ENCODE measurements around the gene RNASE3. TPM values are rescaled to one million over a fixed set of nuclear protein-coding genes. Genes with fewer than 3 reads are reported as not detected.
A peak's percentile ranks its signal among the peaks of the same experiment; 100 is the strongest.
"Not testable (repeated sequence)": the region's sequence is repeated elsewhere in the genome, so short reads cannot be mapped to it uniquely, and the experiment has no call there.

Gene RNASE3
- polyA plus RNA-seq, 1 experiment = not detected

DNA sequence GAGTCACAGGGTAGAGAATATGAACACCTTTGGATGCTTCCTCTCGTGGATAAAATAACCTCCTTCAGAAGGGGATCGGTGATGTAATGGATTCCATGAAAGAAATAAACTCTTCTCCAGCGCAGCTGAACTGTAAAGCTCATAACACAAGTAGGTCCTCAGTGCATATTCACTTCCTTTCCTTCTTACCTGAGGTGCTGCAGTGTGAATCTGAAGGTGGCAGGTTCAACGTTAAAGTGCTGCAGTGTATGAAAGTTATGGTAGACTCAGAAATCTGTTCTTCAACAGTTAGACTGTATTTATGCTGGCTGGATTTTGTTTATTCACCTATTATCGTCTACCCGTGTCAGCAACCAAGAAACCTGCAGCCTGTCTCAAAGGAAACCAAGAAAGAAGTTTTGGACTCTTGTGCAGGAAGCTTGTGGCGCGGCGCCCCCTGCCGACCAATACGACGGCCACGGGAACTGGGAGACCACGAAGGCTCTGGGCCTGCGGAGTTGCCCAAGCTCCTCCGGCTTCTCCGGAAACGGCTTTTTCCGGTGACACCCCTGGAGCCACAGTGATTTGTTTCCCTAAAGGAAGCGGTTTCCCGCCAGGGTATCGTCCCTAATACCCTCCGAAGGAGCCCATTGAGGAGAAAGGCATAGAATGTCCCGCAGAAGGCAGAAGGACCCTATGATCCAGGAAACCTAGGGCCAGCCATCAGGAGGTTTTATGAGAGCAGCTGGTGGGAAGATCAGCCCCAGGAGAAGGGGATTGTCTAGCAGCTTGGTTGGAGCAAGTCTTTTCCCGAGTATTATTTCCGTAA is 17.6 kb upstream of the RNASE3 start:
- no peak for DNase-seq (ENCODE audit: low read depth)
- H3K36me3 ChIP-seq (ENCODE audit: control insufficient read depth, insufficient read depth, low read length) = no peaks in the 10 kb centered on the region
- H3K4me3 ChIP-seq (ENCODE audit: low read depth, low read length) = no peak overlapping the region
- no peaks in the 10 kb centered on the region for H3K27me3 ChIP-seq (ENCODE audit: control insufficient read depth, insufficient read depth, low read length)
- CTCF ChIA-PET = interaction anchor here (0.6 to 2.8 kb wide), 11 partner anchors 15 to 231 kb away, joined by 3 to 19 read pairs (median 3); no protein-coding TSS in a partner anchor
- POLR2A ChIA-PET = no interaction called here
- TF ChIP-seq, protein P1, sequence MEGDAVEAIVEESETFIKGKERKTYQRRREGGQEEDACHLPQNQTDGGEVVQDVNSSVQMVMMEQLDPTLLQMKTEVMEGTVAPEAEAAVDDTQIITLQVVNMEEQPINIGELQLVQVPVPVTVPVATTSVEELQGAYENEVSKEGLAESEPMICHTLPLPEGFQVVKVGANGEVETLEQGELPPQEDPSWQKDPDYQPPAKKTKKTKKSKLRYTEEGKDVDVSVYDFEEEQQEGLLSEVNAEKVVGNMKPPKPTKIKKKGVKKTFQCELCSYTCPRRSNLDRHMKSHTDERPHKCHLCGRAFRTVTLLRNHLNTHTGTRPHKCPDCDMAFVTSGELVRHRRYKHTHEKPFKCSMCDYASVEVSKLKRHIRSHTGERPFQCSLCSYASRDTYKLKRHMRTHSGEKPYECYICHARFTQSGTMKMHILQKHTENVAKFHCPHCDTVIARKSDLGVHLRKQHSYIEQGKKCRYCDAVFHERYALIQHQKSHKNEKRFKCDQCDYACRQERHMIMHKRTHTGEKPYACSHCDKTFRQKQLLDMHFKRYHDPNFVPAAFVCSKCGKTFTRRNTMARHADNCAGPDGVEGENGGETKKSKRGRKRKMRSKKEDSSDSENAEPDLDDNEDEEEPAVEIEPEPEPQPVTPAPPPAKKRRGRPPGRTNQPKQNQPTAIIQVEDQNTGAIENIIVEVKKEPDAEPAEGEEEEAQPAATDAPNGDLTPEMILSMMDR (IDR thresholded peaks at IDR 0.05; ENCODE audit: insufficient read depth, low read depth, low read length) = peak; percentile 78

DNA sequence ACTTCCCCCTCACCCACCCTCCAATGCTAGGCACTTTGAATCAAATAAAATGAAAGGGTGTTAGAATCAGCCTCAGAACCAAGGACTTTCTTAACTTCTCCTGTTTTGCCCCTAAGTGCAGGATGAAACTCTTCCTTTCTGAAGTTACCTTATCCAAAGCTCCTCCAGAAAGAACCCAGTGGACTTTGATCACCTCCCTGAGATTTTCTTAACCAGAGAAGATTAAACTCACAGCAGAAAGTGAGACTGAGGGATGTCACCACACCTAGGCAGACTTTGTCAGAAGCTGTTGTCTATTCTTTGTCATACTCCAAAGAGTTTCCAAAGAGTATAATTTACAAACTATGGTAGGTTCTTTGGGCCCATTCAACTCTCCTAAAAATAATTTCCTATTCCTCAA is 14.2 kb upstream of the RNASE3 start:
- CTCF ChIA-PET = interaction anchor here (1.0 to 1.2 kb wide), 2 partner anchors 21 to 94 kb away, joined by 3 read pairs; no protein-coding TSS in a partner anchor
- Histone ChIP-seq H3K36me3 (ENCODE audit: control insufficient read depth, insufficient read depth, low read length) (no peaks in the 10 kb centered on the region), H3K27me3 (ENCODE audit: control insufficient read depth, insufficient read depth, low read length) (no peaks in the 10 kb centered on the region), H3K4me3 (ENCODE audit: low read depth, low read length) (no peak overlapping the region)
- DNase-seq (ENCODE audit: low read depth) = no peak
- TF ChIP-seq, protein P1 (IDR thresholded peaks at IDR 0.05; ENCODE audit: insufficient read depth, low read depth, low read length) = no peak
- POLR2A ChIA-PET = no interaction called here

DNA sequence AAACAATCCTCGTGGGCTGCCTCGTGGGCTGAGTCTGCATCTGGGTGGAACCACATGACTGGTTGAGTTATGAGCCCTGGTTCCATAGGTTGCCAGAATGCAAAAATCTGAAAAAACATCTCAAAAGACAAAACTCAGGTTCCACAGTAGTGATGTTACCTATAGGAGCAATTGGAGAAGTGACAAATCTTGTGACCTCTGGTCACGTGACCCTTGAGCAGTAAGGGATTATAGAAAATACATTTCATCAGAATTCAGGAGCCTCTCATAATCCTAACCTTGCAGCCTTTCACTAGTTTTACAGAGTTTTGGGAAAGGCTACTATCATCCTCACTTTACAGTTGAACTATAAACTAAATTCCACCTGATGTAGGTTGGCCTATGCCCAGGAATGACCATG is 12.5 kb upstream of the RNASE3 start:
- POLR2A ChIA-PET = no interaction called here
- H3K36me3 ChIP-seq (ENCODE audit: control insufficient read depth, insufficient read depth, low read length) = no peaks in the 10 kb centered on the region
- CTCF ChIA-PET = no interaction called here
- H3K27me3 ChIP-seq (ENCODE audit: control insufficient read depth, insufficient read depth, low read length) = no peaks in the 10 kb centered on the region
- no peak overlapping the region for H3K4me3 ChIP-seq (ENCODE audit: low read depth, low read length)
- no peak for DNase-seq (ENCODE audit: low read depth)
- TF ChIP-seq, protein P1 (IDR thresholded peaks at IDR 0.05; ENCODE audit: insufficient read depth, low read depth, low read length) = no peak

DNA sequence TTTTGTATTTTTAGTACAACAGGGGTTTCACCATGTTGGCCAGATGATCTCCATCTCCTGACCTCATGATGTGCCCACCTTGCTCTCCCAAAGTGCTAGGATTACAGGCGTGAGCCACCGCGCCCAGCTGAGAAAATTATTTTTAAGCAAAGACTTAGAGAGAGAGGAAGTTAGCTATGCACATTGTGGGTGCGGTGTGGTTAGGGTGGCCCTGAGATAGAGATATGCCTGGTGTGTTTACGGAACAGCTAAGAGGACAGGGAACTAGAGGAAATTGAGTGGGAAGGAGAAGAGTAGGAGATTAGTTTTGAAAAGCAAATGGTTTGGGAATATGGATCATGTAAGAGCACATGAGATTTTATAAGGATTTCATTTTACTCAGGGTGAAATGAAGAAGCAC is 10.0 kb upstream of the RNASE3 start:
- CTCF ChIA-PET; H3K36me3 ChIP-seq (ENCODE audit: control insufficient read depth, insufficient read depth, low read length); H3K4me3 ChIP-seq (ENCODE audit: low read depth, low read length); H3K27me3 ChIP-seq (ENCODE audit: control insufficient read depth, insufficient read depth, low read length); DNase-seq (ENCODE audit: low read depth); POLR2A ChIA-PET: not testable (repeated sequence)

DNA sequence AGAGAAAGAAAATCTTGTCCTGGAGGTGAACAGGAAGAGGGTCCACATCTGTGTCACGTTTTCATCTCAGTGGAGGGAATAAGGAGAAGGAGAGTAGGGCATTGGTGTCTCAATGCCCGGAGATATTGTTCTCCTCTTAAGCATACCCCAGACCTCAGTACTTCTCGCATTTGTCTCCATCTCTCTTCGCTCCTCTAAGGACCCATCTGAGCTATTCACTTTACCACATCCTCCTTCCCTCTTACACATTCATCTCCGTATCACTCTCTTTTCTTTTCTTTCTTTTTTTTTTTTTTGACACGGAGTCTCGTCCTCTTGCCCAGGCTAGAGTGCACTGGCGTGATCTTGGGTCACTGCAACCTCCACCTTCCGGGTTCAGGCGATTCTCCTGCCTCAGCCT is 8.4 kb upstream of the RNASE3 start:
- POLR2A ChIA-PET; H3K4me3 ChIP-seq (ENCODE audit: low read depth, low read length); CTCF ChIA-PET; H3K27me3 ChIP-seq (ENCODE audit: control insufficient read depth, insufficient read depth, low read length); H3K36me3 ChIP-seq (ENCODE audit: control insufficient read depth, insufficient read depth, low read length); DNase-seq (ENCODE audit: low read depth): not testable (repeated sequence)

DNA sequence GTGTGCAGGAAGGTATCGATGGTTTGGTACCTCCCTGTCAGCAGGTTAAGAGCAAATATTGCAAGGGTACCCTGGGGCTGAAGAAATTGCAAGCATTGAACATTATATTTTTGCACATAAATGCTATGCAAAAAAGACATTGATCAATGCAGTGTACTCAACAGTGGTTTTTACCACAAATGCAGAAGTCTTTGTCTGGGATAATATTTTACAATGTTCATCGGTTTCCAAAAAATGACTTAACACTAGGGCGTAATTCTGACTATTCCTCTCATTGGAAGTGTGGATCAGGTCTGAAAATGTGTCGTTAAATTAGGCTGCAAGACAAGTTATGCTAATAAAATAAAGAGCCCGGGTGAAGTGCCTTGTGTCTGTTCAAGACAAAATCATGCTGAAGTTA is 2.8 kb upstream of the RNASE3 start:
- H3K27me3 ChIP-seq (ENCODE audit: control insufficient read depth, insufficient read depth, low read length); H3K4me3 ChIP-seq (ENCODE audit: low read depth, low read length); H3K36me3 ChIP-seq (ENCODE audit: control insufficient read depth, insufficient read depth, low read length); CTCF ChIA-PET; DNase-seq (ENCODE audit: low read depth); POLR2A ChIA-PET: not testable (repeated sequence)

DNA sequence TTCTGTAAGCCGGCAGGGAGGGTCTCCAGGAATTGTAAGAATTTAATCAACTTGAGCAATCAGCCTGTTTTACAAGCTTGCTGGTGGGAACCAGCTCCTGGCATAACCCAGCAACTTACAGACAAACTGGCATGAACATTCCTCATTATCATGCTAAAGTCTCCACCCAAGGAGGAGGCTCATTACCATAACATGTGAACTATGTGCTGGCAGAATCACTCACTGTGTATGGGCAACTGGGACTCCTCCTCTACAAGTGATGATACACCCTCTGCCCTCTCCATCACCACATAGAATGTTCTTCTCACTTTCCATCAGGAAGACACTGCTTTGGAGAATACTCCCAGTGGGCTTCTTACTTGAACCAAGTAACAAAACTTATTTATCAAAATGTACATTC is 4.1 kb downstream of the RNASE3 start:
- DNase-seq (ENCODE audit: low read depth); H3K36me3 ChIP-seq (ENCODE audit: control insufficient read depth, insufficient read depth, low read length); POLR2A ChIA-PET; H3K27me3 ChIP-seq (ENCODE audit: control insufficient read depth, insufficient read depth, low read length); H3K4me3 ChIP-seq (ENCODE audit: low read depth, low read length): not testable (repeated sequence)
- CTCF ChIA-PET = interaction anchor here (1.6 kb wide), 1 partner anchor 76 kb away, joined by 3 read pairs; no protein-coding TSS in a partner anchor

Measured in BJ (cell line).